ENCODE data around the gene TAL1.

TAL1 gene

GRCh38 chr1:47216278-47217059 is 15.6 kb downstream of the TAL1 start:
- DNase-seq (ENCODE audit: low read depth in 2 of 2): no peak
- no peak overlapping the region for H3K4me3 ChIP-seq (replicated peaks in 1 of 2; ENCODE audit: low read depth in 2 of 2, low read length in 2 of 2)
- TF ChIP-seq CTCF (IDR thresholded peaks at IDR 0.05; ENCODE audit: low read depth, low read length): no peak

GRCh38 chr1:47215713-47216112 is 16.3 kb downstream of the TAL1 start:
- DNase-seq (ENCODE audit: low read depth in 2 of 2): no peak
- H3K4me3 ChIP-seq (replicated peaks in 1 of 2; ENCODE audit: low read depth in 2 of 2, low read length in 2 of 2): no peak overlapping the region
- TF ChIP-seq CTCF (IDR thresholded peaks at IDR 0.05; ENCODE audit: low read depth, low read length): no peak

- no peak overlapping the region for H3K4me3 ChIP-seq (replicated peaks in 1 of 2; ENCODE audit: low read depth in 2 of 2, low read length in 2 of 2)
- no peak for DNase-seq (ENCODE audit: low read depth in 2 of 2)
- no peak for TF ChIP-seq CTCF (IDR thresholded peaks at IDR 0.05; ENCODE audit: low read depth, low read length)
Observed at GRCh38 chr1:47214549-47214948, 17.5 kb downstream of the TAL1 start.

GRCh38 chr1:47213230-47213963 is 18.6 kb downstream of the TAL1 start:
- H3K4me3 ChIP-seq (replicated peaks in 1 of 2; ENCODE audit: low read depth in 2 of 2, low read length in 2 of 2): no peak overlapping the region
- DNase-seq (ENCODE audit: low read depth in 2 of 2): no peak
- TF ChIP-seq CTCF (IDR thresholded peaks at IDR 0.05; ENCODE audit: low read depth, low read length): no peak

- H3K4me3 ChIP-seq (replicated peaks in 1 of 2; ENCODE audit: low read depth in 2 of 2, low read length in 2 of 2): no peak overlapping the region
- no peak for TF ChIP-seq CTCF (IDR thresholded peaks at IDR 0.05; ENCODE audit: low read depth, low read length)
- DNase-seq (ENCODE audit: low read depth in 2 of 2): no peak
Observed at GRCh38 chr1:47212636-47213229, 19.3 kb downstream of the TAL1 start.

- H3K4me3 ChIP-seq (replicated peaks in 1 of 2; ENCODE audit: low read depth in 2 of 2, low read length in 2 of 2): no peak overlapping the region
- peak; percentile 47 to 80 for DNase-seq (ENCODE audit: low read depth in 2 of 2)
- TF ChIP-seq CTCF (IDR thresholded peaks at IDR 0.05; ENCODE audit: low read depth, low read length): no peak
Observed at GRCh38 chr1:47211796-47212269, 20.2 kb downstream of the TAL1 start.
